CD4-positive, alpha-beta T cell treated with Interleukin-1 beta for 1 hour (primary cell): ENCODE results near the gene GLT8D2.
"Not testable (repeated sequence)": the region's sequence is repeated elsewhere in the genome, so short reads cannot be mapped to it uniquely, and the experiment has no call there.

Source experiments
- DNase-seq, 2 donors: peaks; one replicate each; pipeline ENCODE4 v3.0.0-alpha.2; 2020 to 2022

Gene GLT8D2

DNA sequence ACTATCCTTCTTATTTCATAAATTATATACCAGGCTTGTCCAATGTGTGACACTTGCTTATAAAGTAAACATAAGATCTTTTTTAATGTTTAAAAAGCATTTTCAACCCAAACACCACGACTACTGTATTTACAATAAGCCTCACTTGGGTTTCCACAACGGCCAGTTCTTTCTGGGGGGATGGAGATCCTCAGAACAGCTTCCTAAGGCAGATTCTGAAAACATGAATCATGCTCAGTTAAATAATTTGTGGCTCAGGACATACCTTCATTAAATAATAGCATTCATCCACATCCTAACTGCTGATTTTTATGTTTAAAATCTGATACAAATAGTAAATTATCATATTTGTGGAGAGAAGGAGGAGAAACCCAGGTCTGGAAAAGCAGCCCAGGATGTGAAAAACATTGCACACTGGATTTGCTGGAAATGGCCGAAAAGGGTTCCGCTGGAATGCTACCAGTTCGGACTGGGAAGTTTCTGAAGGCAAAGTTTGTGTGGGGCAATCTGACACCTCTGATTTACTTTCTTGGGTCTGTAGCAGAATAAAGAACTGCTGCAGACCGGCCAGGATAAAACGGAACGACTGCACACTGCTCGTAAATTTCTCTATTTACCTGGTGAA is 597 bp downstream of the GLT8D2 start:
- no peak for DNase-seq

DNA sequence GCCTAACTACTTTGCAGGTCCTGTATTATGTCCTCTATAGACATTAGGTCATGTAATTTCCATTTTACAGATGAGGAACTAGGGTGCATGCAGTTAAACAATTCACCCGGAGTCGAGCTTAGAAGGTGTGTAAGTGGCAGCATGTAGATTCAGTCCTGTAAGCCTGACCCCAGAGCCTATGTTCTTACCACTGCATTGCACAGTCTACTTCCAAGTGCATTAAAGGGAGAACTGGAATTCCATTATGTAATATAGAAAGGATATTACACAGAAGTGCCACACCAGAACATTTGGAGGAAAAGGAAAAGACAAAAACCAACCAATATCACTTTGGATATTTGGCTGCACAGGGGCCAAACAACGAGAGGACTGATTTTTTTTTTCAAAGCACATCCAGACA is 1.2 kb downstream of the GLT8D2 start:
- no peak for DNase-seq

DNA sequence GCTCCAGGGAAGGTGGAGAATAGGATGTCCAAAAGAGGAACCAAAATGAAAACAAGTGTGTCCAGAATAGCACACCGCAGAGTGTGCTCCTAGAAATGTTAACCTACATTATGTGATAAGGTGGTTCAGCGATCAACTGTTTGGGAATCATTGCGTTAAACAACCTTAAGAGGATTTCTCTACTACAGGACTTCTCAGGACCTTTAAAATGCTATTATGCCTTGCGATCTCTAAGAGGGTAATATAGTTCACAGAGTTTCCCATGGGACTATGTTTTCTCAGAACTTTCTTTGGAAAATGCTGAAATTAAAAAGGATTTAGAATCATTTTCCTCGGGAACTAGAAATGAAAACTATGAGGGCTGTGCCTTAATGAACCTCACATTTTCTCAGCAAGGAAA is 1.8 kb downstream of the GLT8D2 start:
- DNase-seq, result no peak

DNA sequence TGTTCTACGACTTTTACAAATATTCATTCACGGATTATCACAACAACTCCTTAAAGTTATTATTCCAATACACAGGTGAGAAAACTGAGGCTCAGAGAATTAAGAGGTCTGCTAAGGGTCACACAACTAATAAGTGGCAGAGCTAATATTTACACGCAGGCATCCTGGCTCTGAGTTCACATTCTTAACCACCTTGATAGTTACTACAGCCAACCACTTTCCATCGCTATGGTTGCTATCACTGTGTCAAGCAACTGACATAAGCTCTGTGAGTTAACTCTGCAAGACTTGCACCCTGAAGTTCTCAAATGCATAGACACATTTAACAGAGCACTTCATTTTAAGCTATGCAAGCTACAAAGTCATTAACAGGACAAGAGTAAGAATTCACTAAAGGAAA is 3.7 kb downstream of the GLT8D2 start:
- no peak for DNase-seq

DNA sequence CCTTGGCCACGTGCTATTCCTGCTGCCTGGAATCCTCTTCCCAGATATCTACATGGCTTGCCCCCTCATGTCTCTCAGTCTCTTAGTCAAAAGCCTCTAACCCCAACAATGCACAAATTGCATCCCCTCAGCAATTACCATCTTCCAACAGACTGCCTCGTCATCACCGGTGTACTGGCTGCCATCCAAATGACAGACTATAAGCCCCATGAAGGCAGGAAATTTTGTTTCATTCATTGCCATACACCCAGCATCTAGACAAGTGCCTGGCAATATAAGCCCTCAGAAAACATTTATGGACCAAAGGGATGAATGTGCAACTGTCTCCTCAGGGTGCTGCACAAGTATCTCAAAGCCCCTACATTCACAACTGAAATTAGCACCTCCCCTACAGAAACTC is 5.8 kb downstream of the GLT8D2 start:
- DNase-seq, result no peak

DNA sequence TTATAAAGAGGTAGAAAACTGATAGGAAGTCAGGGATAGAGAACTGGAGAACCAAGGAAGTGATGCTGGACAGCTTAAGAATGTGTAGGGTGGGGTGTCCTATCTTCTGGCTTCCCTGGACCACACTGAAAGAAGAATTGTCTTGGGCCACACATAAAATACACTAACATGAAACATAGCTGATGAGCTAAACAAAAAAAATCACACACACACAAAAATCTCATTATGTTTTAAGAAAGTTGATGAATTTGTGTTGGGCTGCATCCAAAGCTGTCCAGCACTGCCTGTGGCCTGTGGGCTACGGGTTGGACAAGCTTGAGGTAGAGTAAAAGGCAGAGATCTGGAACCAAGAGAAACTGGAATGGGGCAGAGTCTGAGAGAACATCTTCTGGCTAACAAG is 7.4 kb downstream of the GLT8D2 start:
- no peak for DNase-seq

DNA sequence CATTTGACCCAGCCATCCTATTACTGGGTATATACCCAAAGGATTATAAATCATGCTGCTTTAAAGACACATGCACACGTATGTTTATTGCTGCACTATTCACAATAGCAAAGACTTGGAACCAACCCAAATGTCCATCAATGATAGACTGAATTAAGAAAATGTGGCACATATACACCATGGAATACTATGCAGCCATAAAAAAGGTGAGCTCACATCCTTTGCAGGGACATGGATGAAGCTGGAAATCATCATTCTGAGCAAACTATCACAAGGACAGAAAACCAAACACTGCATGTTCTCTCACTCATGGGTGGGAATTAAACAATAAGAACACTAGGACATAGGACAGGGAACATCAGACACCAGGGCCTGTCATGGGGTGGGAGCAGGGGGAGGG is 10.2 kb downstream of the GLT8D2 start:
- not testable (repeated sequence) for DNase-seq

DNA sequence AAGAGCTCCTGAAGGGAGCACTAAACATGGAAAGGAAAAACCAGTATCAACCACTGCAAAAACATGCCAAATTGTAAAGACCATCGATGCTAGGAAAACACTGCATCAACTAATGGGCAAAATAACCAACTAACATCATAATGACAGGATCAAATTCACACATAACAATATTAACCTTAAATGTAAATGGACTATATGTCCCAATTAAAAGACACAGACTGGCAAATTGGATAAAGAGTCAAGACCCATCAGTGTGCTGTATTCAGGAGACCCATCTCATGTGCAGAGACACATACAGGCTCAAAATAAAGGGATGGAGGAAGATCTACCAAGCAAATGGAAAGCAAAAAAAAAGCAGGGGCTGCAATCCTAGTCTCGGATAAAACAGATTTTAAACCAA is 13.8 kb downstream of the GLT8D2 start:
- not testable (repeated sequence) for DNase-seq

DNA sequence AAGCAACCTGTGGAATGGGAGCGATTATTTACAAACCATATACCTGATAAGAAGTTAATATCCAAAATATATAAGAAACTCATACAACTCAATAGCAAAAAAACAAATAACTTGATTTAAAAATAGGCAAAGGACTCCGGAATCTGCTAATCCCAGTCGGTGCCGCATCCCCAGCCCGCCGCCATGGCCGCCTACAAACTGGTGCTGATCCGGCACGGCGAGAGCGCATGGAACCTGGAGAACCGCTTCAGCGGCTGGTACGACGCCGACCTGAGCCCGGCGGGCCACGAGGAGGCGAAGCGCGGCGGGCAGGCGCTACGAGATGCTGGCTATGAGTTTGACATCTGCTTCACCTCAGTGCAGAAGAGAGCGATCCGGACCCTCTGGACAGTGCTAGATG is 19.4 kb downstream of the GLT8D2 start:
- not testable (repeated sequence) for DNase-seq

DNA sequence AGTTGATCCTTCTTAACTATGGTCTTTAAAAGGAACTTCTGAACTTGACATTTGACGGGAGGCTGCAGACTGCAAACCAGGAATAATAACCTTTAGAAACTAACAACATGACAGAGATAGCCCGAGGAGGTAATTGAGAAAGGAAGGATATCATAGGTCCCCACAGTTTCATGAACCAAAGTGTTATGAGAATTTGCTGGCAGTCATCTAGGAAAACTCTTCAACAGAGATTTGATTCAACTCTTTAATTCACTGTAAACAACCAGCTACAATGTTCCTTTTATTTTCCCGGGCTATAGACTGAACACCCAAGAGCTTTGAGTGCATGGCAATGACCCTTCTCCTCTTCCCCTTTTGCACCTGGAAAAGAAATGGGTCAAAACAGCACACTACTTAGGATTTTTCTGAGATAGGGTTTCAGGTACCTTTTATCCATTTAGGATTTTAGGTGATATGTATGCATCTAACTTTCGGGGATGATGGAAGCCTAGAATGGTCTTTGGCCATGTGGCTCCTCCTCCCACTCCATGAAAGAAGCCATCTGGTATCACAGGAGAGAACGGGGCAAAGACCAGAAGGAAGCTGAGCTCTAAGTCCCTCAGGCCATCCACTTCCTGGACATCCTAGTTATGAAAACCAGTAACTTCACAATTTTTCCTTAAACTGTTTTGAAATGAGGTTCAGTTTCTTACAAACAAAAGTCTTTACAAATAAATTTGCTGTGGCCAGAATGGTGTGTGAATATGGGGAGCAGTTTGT is 23.0 kb downstream of the GLT8D2 start:
- DNase-seq, result no peak

DNA sequence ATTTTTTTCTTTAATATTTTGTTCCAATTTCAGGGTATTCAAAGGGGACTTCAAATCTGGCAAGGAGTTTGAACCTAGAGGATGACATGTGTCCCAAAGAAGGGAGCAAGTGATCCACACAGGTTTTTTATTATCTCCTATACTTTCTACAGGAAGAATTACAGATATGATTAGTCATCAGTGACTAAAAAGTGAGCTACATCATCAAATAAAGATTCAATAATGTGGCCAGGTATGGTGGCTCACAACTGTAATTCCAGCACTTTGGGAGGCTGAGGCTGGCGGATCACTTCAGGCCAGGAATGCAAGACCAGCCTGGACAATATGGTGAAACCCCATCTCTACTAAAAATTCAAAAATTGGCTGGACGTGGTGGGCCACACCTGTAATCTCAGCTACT is 24.2 kb downstream of the GLT8D2 start:
- DNase-seq, result no peak

DNA sequence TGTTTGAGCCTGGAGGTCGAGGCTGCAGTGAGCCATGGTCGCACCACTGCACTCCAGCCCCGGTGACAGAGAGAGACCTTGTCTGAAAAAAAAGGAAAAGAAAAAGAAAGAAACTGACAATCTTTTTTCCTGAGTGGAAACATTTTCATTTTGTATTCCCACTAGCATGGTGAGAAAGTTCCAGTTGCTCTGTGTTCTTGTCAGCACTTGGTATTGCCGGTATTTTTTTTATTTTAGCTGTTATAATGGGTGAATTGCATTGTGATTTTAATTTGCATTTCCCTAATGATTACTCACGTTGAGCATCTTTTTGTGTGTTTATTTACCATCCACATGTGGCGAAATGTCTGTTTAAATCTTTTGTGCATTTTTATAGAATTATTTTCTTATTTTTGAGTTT is 25.6 kb downstream of the GLT8D2 start:
- DNase-seq, result no peak

DNA sequence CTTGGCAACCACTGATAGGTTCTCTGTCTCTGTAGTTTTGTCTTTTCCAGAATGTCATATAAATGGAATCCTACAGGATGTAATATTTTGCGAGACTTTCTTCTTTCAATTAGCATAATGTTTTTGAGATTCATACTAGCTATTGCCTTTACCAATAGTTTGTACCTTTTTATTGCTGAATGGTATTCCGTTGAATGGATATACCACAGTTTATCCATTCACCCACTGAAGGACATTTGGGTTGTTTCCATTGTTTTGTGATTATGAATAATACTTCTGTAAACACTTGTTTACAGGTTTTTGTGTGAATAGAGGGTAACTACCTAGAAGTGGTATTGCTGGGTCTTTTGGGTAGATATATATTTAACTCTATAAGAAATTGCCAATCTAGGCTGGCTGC is 26.3 kb downstream of the GLT8D2 start:
- DNase-seq, result no peak

DNA sequence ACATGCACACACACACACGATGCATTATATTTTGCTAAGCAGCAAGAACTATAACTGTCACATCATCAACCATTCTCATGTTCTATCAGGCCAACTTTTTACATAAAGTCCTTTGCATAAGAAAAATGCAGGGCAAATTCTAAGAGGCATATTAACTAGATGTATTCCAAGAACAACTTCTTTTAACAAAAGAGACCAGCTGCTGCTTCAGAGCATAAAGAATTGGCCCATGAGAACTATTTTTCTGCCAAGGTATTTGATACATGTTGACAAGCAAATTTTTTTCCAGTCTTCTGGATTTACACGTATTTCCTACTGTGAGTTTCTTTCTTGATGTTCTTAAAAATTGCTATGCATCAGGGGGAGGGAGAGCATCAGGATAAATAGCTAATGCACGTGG is 27.2 kb downstream of the GLT8D2 start:
- DNase-seq, result no peak

DNA sequence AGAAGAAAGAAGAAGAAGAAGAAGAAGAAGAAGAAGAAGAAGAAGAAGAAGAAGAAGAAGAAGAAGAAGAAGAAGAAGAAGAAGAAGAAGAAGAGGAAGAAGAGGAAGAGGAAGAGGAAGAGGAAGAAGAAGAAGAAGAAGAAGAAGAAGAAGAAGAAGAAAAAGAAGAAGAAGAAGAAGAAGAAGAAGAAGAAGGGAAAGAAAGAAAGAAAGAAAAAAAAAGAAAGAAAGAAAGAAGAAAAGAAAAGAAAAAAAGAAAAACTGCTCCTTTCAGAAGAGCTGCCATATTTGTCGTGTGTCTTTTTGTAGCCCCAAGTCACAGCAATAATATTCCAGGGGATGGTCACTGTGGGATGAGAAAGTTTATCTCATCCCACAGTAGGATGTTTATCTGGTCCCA is 28.1 kb downstream of the GLT8D2 start:
- not testable (repeated sequence) for DNase-seq

DNA sequence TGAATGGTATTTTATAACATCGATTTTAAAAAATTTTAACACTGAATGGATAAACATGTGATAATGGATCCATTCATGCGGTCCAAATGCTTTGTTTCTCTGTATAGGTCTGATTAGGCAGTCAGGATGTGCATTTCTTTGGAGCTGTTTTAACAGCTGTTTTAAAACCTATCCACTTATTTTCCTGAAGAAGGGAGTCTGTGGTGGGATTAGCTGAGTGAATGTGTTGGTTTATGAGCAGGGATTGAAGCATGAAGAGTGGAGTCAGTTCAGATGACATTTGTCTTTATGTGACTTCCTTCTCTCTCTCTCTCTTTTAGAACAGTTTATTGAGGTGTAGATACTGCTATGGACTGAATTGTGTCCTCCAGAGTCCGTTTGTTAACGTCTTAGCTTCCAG is 37.7 kb downstream of the GLT8D2 start:
- DNase-seq, result no peak

DNA sequence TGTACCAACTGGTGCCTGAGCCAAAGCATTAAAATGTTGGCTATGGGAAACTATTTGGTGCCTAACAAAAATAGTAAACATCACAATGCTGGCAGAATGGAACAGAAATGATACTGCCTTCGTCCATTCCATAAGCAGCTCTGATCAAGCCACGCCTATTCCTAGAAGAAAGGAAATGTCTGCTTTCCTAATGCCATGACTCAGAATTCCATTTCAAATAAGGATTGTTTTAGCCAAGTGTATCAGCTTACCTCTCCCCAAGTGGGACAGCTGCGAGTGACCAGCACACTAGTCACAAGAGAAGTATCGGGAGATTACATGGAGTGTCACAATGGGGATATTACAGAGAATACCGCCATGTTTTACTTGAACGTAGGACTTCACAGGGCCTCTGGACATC is 38.7 kb downstream of the GLT8D2 start:
- DNase-seq, result no peak

DNA sequence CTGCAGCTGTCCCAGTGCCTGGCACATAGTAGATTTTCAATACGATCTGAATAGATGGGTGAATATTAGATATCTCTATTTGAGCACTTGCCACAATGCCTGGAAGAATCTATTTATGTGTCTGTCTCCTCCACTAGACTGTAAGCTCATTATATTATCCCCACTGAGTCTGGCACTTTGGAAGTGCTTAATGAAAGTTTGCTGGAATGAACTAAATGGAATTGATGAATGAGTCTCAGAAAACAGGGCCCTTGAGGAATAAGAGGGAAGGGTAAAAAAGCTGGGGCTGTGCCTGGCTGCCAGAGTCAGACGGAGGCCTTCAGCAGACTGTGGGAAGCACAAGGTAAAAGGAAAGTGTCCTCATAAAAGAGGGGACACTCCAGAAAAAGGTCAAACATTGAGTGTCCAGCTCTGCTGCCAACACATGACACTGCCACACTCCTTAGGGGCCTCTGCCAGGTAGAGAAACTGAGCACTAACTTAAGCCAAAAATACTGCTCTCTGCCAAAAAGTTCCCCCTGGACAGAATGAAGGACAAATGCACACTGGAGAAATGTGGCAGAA is 39.3 kb downstream of the GLT8D2 start:
- DNase-seq, result no peak

DNA sequence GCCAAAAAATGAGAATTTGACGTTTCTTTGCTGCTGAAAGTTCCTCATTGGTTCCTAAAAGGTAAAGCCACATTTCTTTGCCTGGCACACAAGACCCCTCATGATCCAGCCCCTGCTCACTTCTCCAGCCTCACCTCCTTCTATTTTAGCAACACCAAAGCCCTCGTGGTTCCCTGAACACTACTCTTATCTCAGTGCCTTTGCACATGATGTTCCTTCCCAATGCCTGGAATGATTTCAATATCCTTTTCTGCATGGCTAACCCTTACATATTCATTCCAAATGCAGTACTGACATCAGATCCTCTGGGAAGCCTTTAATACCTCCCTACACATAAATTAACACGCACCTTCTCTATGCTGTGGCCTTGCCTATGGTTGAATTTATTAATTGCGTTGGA is 39.9 kb downstream of the GLT8D2 start:
- DNase-seq, result no peak

DNA sequence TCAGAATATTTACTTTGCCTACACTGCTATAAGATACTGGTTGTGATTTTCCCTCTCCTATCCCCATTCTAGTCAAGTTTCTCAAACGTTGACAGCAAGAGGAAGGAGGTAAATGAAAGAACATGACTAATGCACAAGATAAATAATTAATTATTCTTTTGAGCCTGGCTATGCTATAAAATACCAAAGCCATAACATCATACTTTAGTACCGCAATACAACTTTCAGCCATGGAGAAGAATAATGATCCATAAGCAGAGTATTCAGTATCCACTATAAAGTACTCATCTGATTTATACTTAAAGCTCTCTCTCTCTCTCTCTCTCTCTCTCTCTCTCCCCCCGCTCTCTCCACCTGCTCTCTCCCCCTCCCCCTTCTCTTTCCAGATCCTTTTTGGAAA is 43.1 kb downstream of the GLT8D2 start:
- DNase-seq, result no peak

DNA sequence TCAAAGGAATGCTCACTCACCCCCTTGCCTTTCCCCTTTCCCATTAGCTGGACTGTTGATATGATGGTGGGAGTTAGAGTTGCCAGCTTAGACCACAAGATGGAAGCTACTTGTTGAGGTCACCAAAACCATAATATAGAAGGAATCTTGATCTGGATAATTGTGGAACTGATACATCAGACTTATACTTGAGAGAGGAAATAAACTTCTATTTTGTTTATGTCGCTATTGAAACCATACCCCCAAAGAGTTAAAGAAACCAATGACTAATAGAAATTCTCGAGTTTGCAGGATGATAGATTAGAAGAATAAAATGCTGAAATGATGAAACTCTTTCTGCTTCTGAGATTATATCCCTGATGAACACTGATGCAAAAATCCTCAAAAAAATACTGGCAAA is 46.4 kb downstream of the GLT8D2 start:
- no peak for DNase-seq

DNA sequence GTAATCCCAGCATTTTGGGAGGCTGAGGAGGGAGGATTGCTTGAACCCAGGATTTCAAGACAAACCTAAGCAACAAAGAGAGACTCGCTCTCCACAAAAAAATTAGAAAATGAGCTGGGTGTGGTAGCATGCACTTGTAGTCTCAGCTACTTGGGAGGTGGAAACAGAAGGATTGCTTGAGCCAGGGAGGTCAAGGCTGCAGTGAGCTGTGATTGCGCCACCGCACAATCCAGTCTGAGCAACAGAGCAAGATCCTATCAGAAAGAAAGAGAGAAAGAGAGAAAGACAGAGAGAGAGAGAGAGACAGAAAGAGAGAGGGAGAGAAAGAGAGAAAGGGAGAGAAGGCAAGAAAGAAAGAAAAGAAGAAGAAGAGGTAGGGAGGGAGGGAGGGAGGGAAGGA is 47.3 kb downstream of the GLT8D2 start:
- DNase-seq, result no peak

DNA sequence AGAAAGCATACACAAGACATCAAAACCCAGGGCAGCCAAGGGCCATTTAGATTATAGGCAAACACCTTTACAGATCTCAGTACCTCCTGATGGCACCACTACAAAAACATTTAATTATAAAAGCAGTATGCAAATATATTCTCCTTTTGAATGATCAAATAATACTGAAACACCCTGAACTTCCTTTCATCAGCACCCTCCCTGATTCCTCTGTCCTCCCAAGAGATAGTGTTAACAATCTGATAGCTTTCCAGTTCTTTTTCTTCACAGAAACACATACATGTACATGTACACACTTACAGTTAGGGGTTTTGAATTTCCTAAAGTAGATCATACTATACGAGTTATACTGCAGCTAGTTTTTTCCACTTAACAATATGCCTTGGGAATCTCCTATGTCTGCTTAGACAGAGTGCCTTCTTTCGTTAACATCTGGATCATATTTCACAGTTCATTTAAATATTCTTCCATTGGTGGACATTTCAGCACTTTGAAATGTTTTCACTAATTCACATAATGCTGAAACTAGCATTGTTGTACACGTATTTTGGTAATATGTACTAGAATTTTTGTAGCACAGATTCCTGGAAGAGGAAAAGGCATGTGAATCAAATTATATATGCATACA is 49.1 kb downstream of the GLT8D2 start:
- DNase-seq, result no peak

DNA sequence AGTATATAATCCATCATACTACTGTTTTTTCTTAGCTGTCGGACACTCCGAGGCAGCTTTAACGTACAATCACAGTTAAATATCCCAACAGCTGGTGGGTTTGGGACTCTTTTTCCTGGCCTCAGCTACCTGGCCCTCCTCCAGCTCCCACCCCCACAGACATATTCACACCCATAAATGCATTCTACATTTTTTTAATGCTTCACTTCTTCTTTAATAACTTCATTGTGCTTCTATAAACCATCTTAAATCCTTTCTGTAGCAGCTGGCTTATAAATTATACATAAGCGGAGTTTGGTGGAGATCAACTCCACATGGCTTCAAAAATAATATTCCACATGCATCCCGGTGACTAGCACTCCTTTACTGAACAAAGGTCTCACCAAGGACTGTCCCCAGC is 51.0 kb downstream of the GLT8D2 start:
- DNase-seq, result no peak
